Measurements from ENCODE around the gene C17orf114.

DNA sequence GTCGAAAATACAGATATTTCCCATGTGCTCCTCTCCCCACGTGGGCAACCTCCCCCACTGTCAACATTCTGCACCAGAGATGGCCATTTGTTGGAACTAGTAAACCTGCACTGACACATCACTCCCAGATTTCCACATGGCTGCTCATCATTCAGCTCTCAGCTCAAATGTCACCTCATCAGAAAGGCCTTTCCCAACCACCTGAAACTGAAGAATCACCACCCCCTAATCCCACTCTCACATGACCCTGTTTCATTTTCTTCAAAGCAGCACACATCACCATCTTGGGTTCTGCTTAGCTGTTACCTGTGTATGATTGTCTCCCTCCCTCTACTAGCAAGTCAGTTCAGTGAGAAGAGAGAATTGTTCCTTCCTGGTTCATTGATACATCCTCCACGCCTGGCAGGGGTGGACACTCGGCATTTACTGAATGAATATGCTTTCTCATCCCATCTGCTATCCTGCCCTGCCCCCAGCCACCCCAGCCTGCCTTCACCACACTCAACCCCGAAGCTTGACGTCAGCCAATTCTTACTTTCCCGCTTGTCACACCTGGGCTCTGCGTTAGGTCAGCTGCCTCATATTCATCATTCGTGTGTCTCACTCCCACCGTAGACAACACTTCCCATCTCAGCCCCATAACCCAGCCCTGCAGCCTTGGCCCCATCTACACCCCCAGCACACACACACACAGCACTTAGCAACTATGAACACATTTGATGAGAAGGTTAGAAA lies 1.5 kb downstream of the C17orf114 start:
- TF ChIP-seq, protein P1, sequence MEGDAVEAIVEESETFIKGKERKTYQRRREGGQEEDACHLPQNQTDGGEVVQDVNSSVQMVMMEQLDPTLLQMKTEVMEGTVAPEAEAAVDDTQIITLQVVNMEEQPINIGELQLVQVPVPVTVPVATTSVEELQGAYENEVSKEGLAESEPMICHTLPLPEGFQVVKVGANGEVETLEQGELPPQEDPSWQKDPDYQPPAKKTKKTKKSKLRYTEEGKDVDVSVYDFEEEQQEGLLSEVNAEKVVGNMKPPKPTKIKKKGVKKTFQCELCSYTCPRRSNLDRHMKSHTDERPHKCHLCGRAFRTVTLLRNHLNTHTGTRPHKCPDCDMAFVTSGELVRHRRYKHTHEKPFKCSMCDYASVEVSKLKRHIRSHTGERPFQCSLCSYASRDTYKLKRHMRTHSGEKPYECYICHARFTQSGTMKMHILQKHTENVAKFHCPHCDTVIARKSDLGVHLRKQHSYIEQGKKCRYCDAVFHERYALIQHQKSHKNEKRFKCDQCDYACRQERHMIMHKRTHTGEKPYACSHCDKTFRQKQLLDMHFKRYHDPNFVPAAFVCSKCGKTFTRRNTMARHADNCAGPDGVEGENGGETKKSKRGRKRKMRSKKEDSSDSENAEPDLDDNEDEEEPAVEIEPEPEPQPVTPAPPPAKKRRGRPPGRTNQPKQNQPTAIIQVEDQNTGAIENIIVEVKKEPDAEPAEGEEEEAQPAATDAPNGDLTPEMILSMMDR (IDR thresholded peaks at IDR 0.05): no peak
- TF ChIP-seq POLR2A (IDR thresholded peaks at IDR 0.05): no peak
